HCT116 (cell line): ENCODE measurements around the gene RUNX2. TPM values are rescaled to one million over a fixed set of nuclear protein-coding genes. Genes with fewer than 3 reads are reported as not detected.

ENCODE experiments used
- ATAC-seq: fragments of 200-7000 bp; cut with Tn5 transposase; 2 replicates; pipeline ENCODE4 v1.9.1; 2020; ENCODE audit warnings: mild to moderate bottlenecking, moderate library complexity
- BruUV-seq: library from RNA; stranded (reverse); fragments of 400-500 nt; replicated peaks from 2 replicates; lab custom pipeline; 2021; lab: Mats Ljungman, UMichigan
- CTCF ChIA-PET: fragments of 300-600 bp; sonication (Branson Sonifier 250); formaldehyde crosslinking; loops from one replicate; lab custom pipeline; 2021; ENCODE audit warnings: antibody characterized with exemption; lab: Charles Lee
- POLR2A ChIA-PET: fragments of 300-600, 350-600 bp; sonication (Branson Sonifier 250); formaldehyde crosslinking; loops from one replicate; lab custom pipeline; 2021; ENCODE audit warnings: antibody characterized with exemption; lab: Charles Lee
- RAD21 ChIA-PET, 2 experiments: fragments of 300-600 bp; sonication (Branson Sonifier 250); formaldehyde crosslinking; loops; one replicate each; lab custom pipeline; 2023; ENCODE audit warnings: low total read pairs in 2 of 2; ENCODE audit not compliant: uncharacterized antibody in 2 of 2, unreplicated experiment in 2 of 2, low non-redundant PET in 1 of 2; lab: Charles Lee
- DNase-seq: peaks from one replicate; pipeline ENCODE4 v3.0.0-alpha.2; 2010; ENCODE audit warnings: low read depth, low spot score
- H2AFZ ChIP-seq: fragments of 200-600 bp; shearing (Covaris generic), sonication (generic); 2 replicates; pipeline ENCODE4 v1.6.1; 2017; ENCODE audit warnings: low read depth, mixed run types, mixed read lengths, antibody characterized with exemption, low read length; ENCODE audit not compliant: poor library complexity, severe bottlenecking
- H3K27ac ChIP-seq: 2 replicates; pipeline ENCODE4 v1.5.1; 2012; ENCODE audit warnings: low read depth, low read length
- H3K27me3 ChIP-seq: fragments of 200-600 bp; sonication (generic); 2 replicates; pipeline ENCODE4 v1.6.1; 2016; ENCODE audit warnings: mixed run types, low read length, mixed read lengths; ENCODE audit not compliant: insufficient read depth
- H3K36me3 ChIP-seq, 2 experiments: fragments of 200-500 bp in 1 of 2; fragments of 200-600 bp in 1 of 2; sonication (Bioruptor generic) in 1 of 2; sonication (generic) in 1 of 2; 2 replicates each; pipeline versions ENCODE4 v1.5.1 to v1.6.1; 2014 to 2016; ENCODE audit warnings: low read length in 2 of 2, inconsistent platforms in 1 of 2, mixed read lengths in 1 of 2, mixed run types in 1 of 2; ENCODE audit not compliant: insufficient read depth in 2 of 2, control insufficient read depth in 1 of 2
- H3K4me1 ChIP-seq, 2 experiments: fragments of 200-600 bp in 1 of 2; sonication (generic) in 1 of 2; 2 replicates each; pipeline versions ENCODE4 v1.5.1 to v1.6.1; 2012 to 2017; ENCODE audit warnings: low read length in 2 of 2, inconsistent platforms in 1 of 2, mild to moderate bottlenecking in 1 of 2, mixed read lengths in 1 of 2, mixed run types in 1 of 2, moderate library complexity in 1 of 2; ENCODE audit not compliant: insufficient read depth in 2 of 2, control insufficient read depth in 1 of 2
- H3K4me2 ChIP-seq: fragments of 200-600 bp; sonication (generic); 2 replicates; pipeline ENCODE4 v1.6.1; 2017; ENCODE audit warnings: mixed run types, low read length, mixed read lengths
- H3K4me3 ChIP-seq, 2 experiments: fragments of 200-600 bp in 1 of 2; sonication (generic) in 1 of 2; replicated peaks in 1 of 2; 2 replicates each; pipeline ENCODE4 v1.5.1; 2011 to 2016; ENCODE audit warnings: low read length in 2 of 2, control low read depth in 1 of 2, low read depth in 1 of 2, mild to moderate bottlenecking in 1 of 2, mixed read lengths in 1 of 2, mixed run types in 1 of 2
- H3K79me2 ChIP-seq: fragments of 200-600 bp; sonication (generic); 2 replicates; pipeline ENCODE4 v1.6.1; 2017; ENCODE audit warnings: mild to moderate bottlenecking, mixed run types, low read length, moderate library complexity, mixed read lengths; ENCODE audit not compliant: insufficient read depth
- H3K9ac ChIP-seq: fragments of 200-600 bp; sonication (generic); 2 replicates; pipeline ENCODE4 v1.6.1; 2016; ENCODE audit warnings: low read length, mixed read lengths
- H3K9me2 ChIP-seq: fragments of 200-600 bp; sonication (generic), shearing (Covaris generic); 2 replicates; pipeline ENCODE4 v1.6.1; 2017; ENCODE audit warnings: mixed run types, mild to moderate bottlenecking, moderate library complexity; ENCODE audit not compliant: insufficient read depth
- H3K9me3 ChIP-seq, 2 experiments: fragments of 200-500 bp in 1 of 2; fragments of 200-600 bp in 1 of 2; sonication (Bioruptor generic) in 1 of 2; sonication (generic) in 1 of 2; 2 replicates each; pipeline ENCODE4 v1.6.1; 2014 to 2017; ENCODE audit warnings: low read length in 2 of 2, mixed read lengths in 2 of 2, inconsistent platforms in 1 of 2, low read depth in 1 of 2, mild to moderate bottlenecking in 1 of 2, mixed run types in 1 of 2, moderate library complexity in 1 of 2; ENCODE audit not compliant: control insufficient read depth in 1 of 2, insufficient read depth in 1 of 2
- H4K20me1 ChIP-seq: fragments of 200-600 bp; sonication (generic), shearing (Covaris generic); 2 replicates; pipeline ENCODE4 v1.6.1; 2017; ENCODE audit warnings: mixed run types, mild to moderate bottlenecking, moderate library complexity; ENCODE audit not compliant: insufficient read depth
- CEBPB ChIP-seq: IDR thresholded peaks from 2 replicates; pipeline ENCODE4 v1.6.1; 2012; ENCODE audit warnings: low read depth
- ELF1 ChIP-seq: IDR thresholded peaks from 2 replicates; pipeline ENCODE4 v1.6.1; 2012; ENCODE audit warnings: low read depth, borderline replicate concordance
- EZH2phosphoT487 ChIP-seq: fragments of 200-600 bp; IDR thresholded peaks from 2 replicates; pipeline ENCODE4 v1.6.1; 2018; ENCODE audit warnings: antibody characterized with exemption, borderline replicate concordance
- FOSL1 ChIP-seq: IDR thresholded peaks from 2 replicates; pipeline ENCODE4 v1.6.1; 2012; ENCODE audit warnings: low read depth
- JUND ChIP-seq: IDR thresholded peaks from 2 replicates; pipeline ENCODE4 v1.6.1; 2012
- POLR2A ChIP-seq: IDR thresholded peaks from 2 replicates; pipeline ENCODE4 v1.7.0; 2011; ENCODE audit warnings: borderline replicate concordance; ENCODE audit not compliant: insufficient read depth, insufficient read length; ENCODE audit errors: extremely low read depth
- POLR2AphosphoS5 ChIP-seq: IDR thresholded peaks from 2 replicates; pipeline ENCODE4 v1.6.1; 2011; ENCODE audit warnings: mild to moderate bottlenecking, low read depth, low read length, moderate library complexity
- RAD21 ChIP-seq: IDR thresholded peaks from 2 replicates; pipeline ENCODE4 v1.6.1; 2012; ENCODE audit warnings: low read depth, mild to moderate bottlenecking
- SIN3A ChIP-seq: IDR thresholded peaks from 2 replicates; pipeline ENCODE4 v1.6.1; 2012; ENCODE audit warnings: low read depth
- SP1 ChIP-seq: IDR thresholded peaks from 2 replicates; pipeline ENCODE4 v1.6.1; 2012; ENCODE audit warnings: low read depth
- SRF ChIP-seq: IDR thresholded peaks from 2 replicates; pipeline ENCODE4 v1.6.1; 2012; ENCODE audit warnings: low read depth
- TCF7L2 ChIP-seq: IDR thresholded peaks from 2 replicates; pipeline ENCODE4 v1.7.0; 2011; ENCODE audit warnings: borderline replicate concordance, inconsistent platforms; ENCODE audit not compliant: insufficient read depth, insufficient read length; ENCODE audit errors: extremely low read depth
- YY1 ChIP-seq: IDR thresholded peaks from 2 replicates; pipeline ENCODE4 v1.6.1; 2011; ENCODE audit warnings: low read length, low read depth, moderate library complexity, mild to moderate bottlenecking; ENCODE audit not compliant: insufficient replicate concordance; ENCODE audit errors: extremely low read depth
- ZFX ChIP-seq: fragments of 450-650 bp; IDR thresholded peaks from 2 replicates; pipeline ENCODE4 v1.6.1; 2017
- ZNF274 ChIP-seq: fragments of 200-500 bp; sonication (Bioruptor generic); IDR thresholded peaks from 2 replicates; pipeline ENCODE4 v1.6.1; 2014; ENCODE audit warnings: mild to moderate bottlenecking, low read depth, low read length, inconsistent platforms
- intact Hi-C: fragments of 100-400 bp; cut with micrococcal nuclease; formaldehyde crosslinking; loops from 2 replicates; pipeline ENCODE4 v1.10.0; 2022
- total RNA-seq: library from RNA; stranded (reverse); gene quantifications from one replicate; pipeline ENCODE4 v1.2.1, GENCODE V29; 2021; ENCODE audit not compliant: unreplicated experiment
- TF ChIP-seq, protein P1 (sequence below): IDR thresholded peaks from 2 replicates; pipeline ENCODE4 v1.6.1; 2012
- TF ChIP-seq, protein P2 (sequence below), 3 experiments: fragments of 200-600 bp in 1 of 3; sonication (generic) in 1 of 3; IDR thresholded peaks in 2 of 3; conservative IDR thresholded peaks in 1 of 3; 2 replicates each; pipeline ENCODE4 v1.5.1; 2012 to 2017; ENCODE audit warnings: low read depth in 2 of 3, low read length in 2 of 3, antibody characterized with exemption in 1 of 3, borderline replicate concordance in 1 of 3, control low read depth in 1 of 3, mild to moderate bottlenecking in 1 of 3, mixed read lengths in 1 of 3, mixed run types in 1 of 3, moderate library complexity in 1 of 3; ENCODE audit not compliant: insufficient read depth in 1 of 3
- TF ChIP-seq, protein P3 (sequence below): IDR thresholded peaks from 2 replicates; pipeline ENCODE4 v1.6.1; 2012

Gene RUNX2
- total RNA-seq, 1 experiment from 2014 or later: 1.1 TPM

DNA sequence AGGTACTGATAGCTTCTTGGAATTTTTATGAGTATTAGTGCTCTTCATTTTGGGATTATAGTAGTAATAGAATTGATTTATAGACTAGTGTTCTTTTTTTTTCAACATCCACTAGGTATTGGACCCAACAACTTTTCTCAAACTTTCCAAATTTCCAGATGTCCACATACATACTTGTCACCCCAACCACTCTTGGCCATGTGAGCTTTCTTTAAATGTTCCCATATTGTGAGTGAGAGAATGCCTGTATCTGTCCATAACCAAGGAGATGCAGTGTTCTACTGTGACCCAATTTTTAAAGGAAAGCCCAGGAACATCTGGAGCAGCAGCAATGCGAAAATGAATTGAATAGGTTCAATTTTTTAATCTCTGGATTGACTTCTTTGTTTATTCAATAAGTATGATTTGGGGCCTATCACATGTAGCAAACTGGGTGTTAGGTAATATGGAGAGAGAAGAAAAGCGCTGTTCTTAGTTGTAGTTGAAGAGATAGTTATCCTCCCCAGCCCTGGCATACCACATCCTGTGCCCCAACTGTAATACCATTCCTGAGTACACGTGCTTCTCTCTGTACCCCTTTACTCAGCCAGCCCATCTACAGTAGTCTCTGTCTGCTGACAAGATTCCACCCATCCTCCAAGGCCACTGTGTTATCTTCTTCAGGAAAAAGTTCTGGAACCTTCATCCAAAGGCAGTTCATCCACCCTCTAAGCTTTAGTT is 166.4 kb downstream of the RUNX2 start:
- H3K27ac ChIP-seq: no peak overlapping the region
- ChIA-PET RAD21 (no interaction called here), POLR2A (no interaction called here), CTCF (no interaction called here)
- H3K9me2 ChIP-seq: no peaks in the 10 kb centered on the region
- no peak for TF ChIP-seq SP1
- no peak for TF ChIP-seq YY1
- no peak for TF ChIP-seq CEBPB
- no peak for TF ChIP-seq EZH2phosphoT487
- TF ChIP-seq, protein P1, sequence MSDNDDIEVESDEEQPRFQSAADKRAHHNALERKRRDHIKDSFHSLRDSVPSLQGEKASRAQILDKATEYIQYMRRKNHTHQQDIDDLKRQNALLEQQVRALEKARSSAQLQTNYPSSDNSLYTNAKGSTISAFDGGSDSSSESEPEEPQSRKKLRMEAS: no peak
- TF ChIP-seq SIN3A: no peak
- no peak for TF ChIP-seq SRF
- no peak for TF ChIP-seq FOSL1
- no peak for TF ChIP-seq POLR2A
- TF ChIP-seq ELF1: no peak
- ATAC-seq (no peak), DNase-seq (no peak)
- H3K9me3 ChIP-seq: no peaks in the 10 kb centered on the region
- no peaks in the 10 kb centered on the region for H3K36me3 ChIP-seq
- H4K20me1 ChIP-seq: no peaks in the 10 kb centered on the region
- BruUV-seq: no TSS peak
- no peak overlapping the region for H3K4me2 ChIP-seq
- no peak overlapping the region for H3K9ac ChIP-seq
- no peak overlapping the region for H3K4me3 ChIP-seq
- no peaks in the 10 kb centered on the region for H3K27me3 ChIP-seq
- intact Hi-C loops: no loop called here
- no peaks in the 10 kb centered on the region for H3K79me2 ChIP-seq
- no peak overlapping the region for H2AFZ ChIP-seq
- H3K4me1 ChIP-seq: no peaks in the 10 kb centered on the region

DNA sequence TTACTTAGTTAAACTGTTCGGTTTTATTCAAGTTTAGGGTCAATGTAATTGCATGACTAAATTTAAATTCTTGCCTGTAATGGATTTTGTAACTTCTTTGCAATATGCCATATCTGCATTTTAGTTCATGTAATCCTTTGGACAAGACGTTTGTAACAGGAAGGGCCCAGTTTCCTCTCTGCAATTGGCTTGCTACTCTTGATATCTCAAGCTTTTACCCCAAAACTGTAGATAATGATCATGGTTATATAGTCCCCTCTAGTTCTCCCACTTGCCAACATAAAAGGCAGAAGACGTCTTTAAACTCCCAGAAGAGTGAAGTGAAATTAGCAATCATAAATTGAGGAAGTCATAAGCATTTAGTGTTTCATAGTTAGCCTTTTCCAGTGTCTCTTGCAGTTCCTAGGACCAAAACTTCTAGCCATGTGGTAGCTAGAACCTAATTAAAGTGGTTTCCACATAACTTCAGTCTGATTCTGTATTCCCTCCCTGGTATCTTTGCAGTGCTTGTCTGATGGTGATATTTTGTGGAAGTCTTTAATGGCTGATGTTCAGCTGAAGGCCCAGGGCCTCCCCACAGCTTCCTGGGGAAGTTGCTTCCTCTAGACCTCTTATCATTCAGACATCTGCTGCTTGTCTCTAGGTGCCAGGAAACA is 167.4 kb downstream of the RUNX2 start:
- Histone ChIP-seq H3K36me3 (no peaks in the 10 kb centered on the region), H3K27me3 (no peaks in the 10 kb centered on the region), H4K20me1 (no peaks in the 10 kb centered on the region), H3K4me2 (no peak overlapping the region), H3K9ac (no peak overlapping the region), H3K9me3 (no peaks in the 10 kb centered on the region), H3K9me2 (no peaks in the 10 kb centered on the region), H3K4me3 (no peak overlapping the region), H3K79me2 (no peaks in the 10 kb centered on the region), H2AFZ (no peak overlapping the region), H3K27ac (no peak overlapping the region)
- DNase-seq: no peak
- BruUV-seq: no TSS peak
- RAD21 ChIA-PET: interaction anchor here in 1 of 2 experiments (0.7 kb wide), 1 partner anchor 110 kb away, joined by 3 read pairs; no protein-coding TSS in a partner anchor
- CTCF ChIA-PET: no interaction called here
- TF ChIP-seq RAD21: no peak
- no peak for TF ChIP-seq JUND
- no peak for TF ChIP-seq EZH2phosphoT487
- TF ChIP-seq CEBPB: no peak
- TF ChIP-seq POLR2AphosphoS5: no peak
- TF ChIP-seq ZFX: no peak
- no peak for TF ChIP-seq SRF
- TF ChIP-seq, protein P2, sequence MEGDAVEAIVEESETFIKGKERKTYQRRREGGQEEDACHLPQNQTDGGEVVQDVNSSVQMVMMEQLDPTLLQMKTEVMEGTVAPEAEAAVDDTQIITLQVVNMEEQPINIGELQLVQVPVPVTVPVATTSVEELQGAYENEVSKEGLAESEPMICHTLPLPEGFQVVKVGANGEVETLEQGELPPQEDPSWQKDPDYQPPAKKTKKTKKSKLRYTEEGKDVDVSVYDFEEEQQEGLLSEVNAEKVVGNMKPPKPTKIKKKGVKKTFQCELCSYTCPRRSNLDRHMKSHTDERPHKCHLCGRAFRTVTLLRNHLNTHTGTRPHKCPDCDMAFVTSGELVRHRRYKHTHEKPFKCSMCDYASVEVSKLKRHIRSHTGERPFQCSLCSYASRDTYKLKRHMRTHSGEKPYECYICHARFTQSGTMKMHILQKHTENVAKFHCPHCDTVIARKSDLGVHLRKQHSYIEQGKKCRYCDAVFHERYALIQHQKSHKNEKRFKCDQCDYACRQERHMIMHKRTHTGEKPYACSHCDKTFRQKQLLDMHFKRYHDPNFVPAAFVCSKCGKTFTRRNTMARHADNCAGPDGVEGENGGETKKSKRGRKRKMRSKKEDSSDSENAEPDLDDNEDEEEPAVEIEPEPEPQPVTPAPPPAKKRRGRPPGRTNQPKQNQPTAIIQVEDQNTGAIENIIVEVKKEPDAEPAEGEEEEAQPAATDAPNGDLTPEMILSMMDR (IDR thresholded peaks at IDR 0.05 in 2 of 3, conservative IDR thresholded peaks at IDR 0.05 in 1 of 3; ENCODE audit: borderline replicate concordance in 1 of 3, insufficient read depth in 1 of 3, low read depth in 2 of 3, low read length in 2 of 3): no peak
- TF ChIP-seq ELF1: no peak
- TF ChIP-seq YY1: no peak
- no peak for TF ChIP-seq ZNF274
- TF ChIP-seq TCF7L2: no peak
- TF ChIP-seq, protein P3, sequence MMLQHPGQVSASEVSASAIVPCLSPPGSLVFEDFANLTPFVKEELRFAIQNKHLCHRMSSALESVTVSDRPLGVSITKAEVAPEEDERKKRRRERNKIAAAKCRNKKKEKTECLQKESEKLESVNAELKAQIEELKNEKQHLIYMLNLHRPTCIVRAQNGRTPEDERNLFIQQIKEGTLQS: no peak
- TF ChIP-seq FOSL1: no peak
- TF ChIP-seq, all 23 proteins: peak for 0
- intact Hi-C loops: no loop called here
- no peak for ATAC-seq
- H3K4me1 ChIP-seq: no peaks in the 10 kb centered on the region
- POLR2A ChIA-PET: no interaction called here
